Adipose tissue (tissue), 3 donors: ENCODE results near the gene IRS2. TPM values are rescaled to one million over a fixed set of nuclear protein-coding genes. Genes with fewer than 3 reads are reported as not detected.

Source experiments
- H3K27ac ChIP-seq: one replicate; pipeline ENCODE4 v1.5.1; 2013; ENCODE audit warnings: low read depth, low read length
- WGBS, 3 donors: extraction: QIAGEN DNeasy Blood & Tissue Kit; methylation state at CpG; one replicate each; pipeline ENCODE4 v1.1.7; 2013; 5-methylcytosine and 5-hydroxymethylcytosine counted together
- polyA plus RNA-seq, 3 donors: library from polyadenylated mRNA; stranded (reverse); fragments of 200-250 nt; gene quantifications; one replicate each; pipeline ENCODE4 v1.2.3, GENCODE V29; 2013
- donor health status: healthy with polysubstance abuse.
- donor health status: Bipolar disorder and iron deficiency.
- donor health status: healthy.

The IRS2 gene
- polyA plus RNA-seq, 3 donors, result 3.8 to 45.7 (median 8.2) TPM

GRCh38 chr13:109809216-109809932, 23.0 kb upstream of the IRS2 start:
- WGBS, 3 donors, result 76 to 80% (median 79%) methylated on average over 14 of the region's 14 CpGs
- no peak overlapping the region for H3K27ac ChIP-seq

- no peak overlapping the region for H3K27ac ChIP-seq
- 88% methylated on average over 3 of the region's 3 CpGs for WGBS, 3 donors
These were observed 21.0 kb upstream of the IRS2 start for GRCh38 chr13:109807345-109807744.

GRCh38 chr13:109804654-109805053, 18.3 kb upstream of the IRS2 start:
- no peak overlapping the region for H3K27ac ChIP-seq
- 74 to 90% (median 87%) methylated on average over 9 of the region's 9 CpGs for WGBS, 3 donors

GRCh38 chr13:109803825-109804224, 17.4 kb upstream of the IRS2 start:
- no peak overlapping the region for H3K27ac ChIP-seq
- 86% methylated on average over 1 of the region's 1 CpG for WGBS, 3 donors

- 51 to 92% (median 91%) methylated on average over 4 of the region's 4 CpGs for WGBS, 3 donors
These were observed 16.6 kb upstream of the IRS2 start for GRCh38 chr13:109802936-109803335.

GRCh38 chr13:109795011-109795410, 8.6 kb upstream of the IRS2 start:
- H3K27ac ChIP-seq, result no peak overlapping the region
- 27 to 51% (median 34%) methylated on average over 2 of the region's 2 CpGs for WGBS, 3 donors

More at GRCh38 chr13:109802936-109803335, 16.6 kb upstream of the IRS2 start:
- no peak overlapping the region for H3K27ac ChIP-seq

- H3K27ac ChIP-seq, result no peak overlapping the region
- WGBS, 3 donors, result 68 to 77% (median 72%) methylated on average over 12 of the region's 12 CpGs
These were observed 7.7 kb upstream of the IRS2 start for GRCh38 chr13:109794095-109794494.

GRCh38 chr13:109792416-109793059, 6.2 kb upstream of the IRS2 start:
- H3K27ac ChIP-seq, result no peak overlapping the region
- 72 to 80% (median 78%) methylated on average over 6 of the region's 6 CpGs for WGBS, 3 donors

GRCh38 chr13:109790942-109791605, 4.7 kb upstream of the IRS2 start:
- H3K27ac ChIP-seq, result no peak overlapping the region
- WGBS, 3 donors, result 24 to 41% (median 37%) methylated on average over 7 of the region's 7 CpGs

GRCh38 chr13:109790086-109790485, 3.7 kb upstream of the IRS2 start:
- H3K27ac ChIP-seq, result no peak overlapping the region
- WGBS, 3 donors, result 44 to 68% (median 46%) methylated on average over 1 of the region's 1 CpG

GRCh38 chr13:109789262-109789661, 2.9 kb upstream of the IRS2 start:
- H3K27ac ChIP-seq, result no peak overlapping the region
- 11 to 33% (median 33%) methylated on average over 2 of the region's 2 CpGs for WGBS, 3 donors

- WGBS, 3 donors, result 60 to 71% (median 65%) methylated on average over 7 of the region's 7 CpGs
- H3K27ac ChIP-seq, result no peak overlapping the region
These were observed 2.2 kb upstream of the IRS2 start for GRCh38 chr13:109788372-109789111.

- no peak overlapping the region for H3K27ac ChIP-seq
- 0 to 1% (median 1%) methylated on average over 70 to 85 of the region's 86 CpGs for WGBS, 3 donors
These were observed 962 bp upstream of the IRS2 start for GRCh38 chr13:109787135-109787954.

GRCh38 chr13:109785892-109786450, 412 bp downstream of the IRS2 start:
- WGBS, 3 donors, result 0 to 1% (median 1%) methylated on average over 32 to 87 of the region's 88 CpGs
- no peak overlapping the region for H3K27ac ChIP-seq

GRCh38 chr13:109785141-109785891, 1.1 kb downstream of the IRS2 start:
- WGBS, 3 donors, result 3 to 6% (median 5%) methylated on average over 92 to 98 of the region's 98 CpGs
- H3K27ac ChIP-seq, result no peak overlapping the region

- WGBS, 3 donors, result 2 to 6% (median 4%) methylated on average over 61 to 83 of the region's 83 CpGs
- no peak overlapping the region for H3K27ac ChIP-seq
These were observed 1.7 kb downstream of the IRS2 start for GRCh38 chr13:109784590-109785140.
